Ovary (tissue), 9 donors: Measurements from ENCODE around the gene CDCA4. TPM values are rescaled to one million over a fixed set of nuclear protein-coding genes. Genes with fewer than 3 reads are reported as not detected.

Source experiments
- DNase-seq, 5 donors: peaks; one replicate each; pipeline ENCODE4 v3.0.0-alpha.2; 2019 to 2020
- H3K27ac ChIP-seq, 2 donors: fragments of 200-600 bp; one replicate each; pipeline versions ENCODE4 v1.5.1 to v1.8.0; 2019 to 2022
- H3K27me3 ChIP-seq: fragments of 200-600 bp; one replicate; pipeline ENCODE4 v1.8.0; 2022
- H3K36me3 ChIP-seq: fragments of 200-600 bp; sonication (generic); one replicate; pipeline ENCODE4 v1.5.1; 2019
- H3K4me1 ChIP-seq: one replicate; pipeline ENCODE4 v1.8.1; 2013; ENCODE audit warnings: mild to moderate bottlenecking, moderate library complexity; ENCODE audit not compliant: insufficient read depth
- H3K4me3 ChIP-seq: fragments of 200-600 bp; sonication (generic); one replicate; pipeline ENCODE4 v1.5.1; 2017
- H3K9me3 ChIP-seq, 2 donors: fragments of 200-600 bp in 1 of 2; sonication (generic) in 1 of 2; one replicate each; pipeline versions ENCODE4 v1.5.1 to v1.8.1; 2013 to 2019; ENCODE audit warnings: mild to moderate bottlenecking in 1 of 2, moderate library complexity in 1 of 2
- EP300 ChIP-seq: sonication (generic); formaldehyde crosslinking; IDR thresholded peaks from one replicate; pipeline ENCODE4 v1.6.1; 2017; ENCODE audit warnings: antibody characterized with exemption
- POLR2A ChIP-seq: fragments of 450-650 bp; IDR thresholded peaks from one replicate; pipeline ENCODE4 v1.6.1; 2017; ENCODE audit warnings: antibody characterized with exemption, mild to moderate bottlenecking, moderate library complexity
- WGBS, 3 donors: extraction: QIAGEN DNeasy Blood & Tissue Kit in 1 of 3; methylation state at CpG; one replicate each; pipeline versions ENCODE4 v1.1.5 to v1.1.7; 2013 to 2017; 5-methylcytosine and 5-hydroxymethylcytosine counted together
- intact Hi-C, 4 donors: fragments of 100-400 bp; cut with DNase I; formaldehyde crosslinking; loops; one replicate each; pipeline versions ENCODE4 v1.11.0 to v1.15.1; 2022 to 2023
- polyA plus RNA-seq, 2 donors: library from polyadenylated mRNA; stranded (reverse); fragments of 200-250 nt in 1 of 2; fragments of 350-450 nt in 1 of 2; fragmentation: Illumina TruSeq in 1 of 2; extraction: RNeasy Lipid Tissue Mini Kit (QIAGEN cat#74804) in 1 of 2; gene quantifications; one replicate each; pipeline ENCODE4 v1.2.3, GENCODE V29; 2013 to 2014
- total RNA-seq, 7 donors: library from RNA; depleted of rRNA in 2 of 7; stranded (reverse); fragments of >200 nt in 2 of 7; fragmentation: NEBNext Ultra II Directional in 3 of 7; extraction: Animal tissue kit (Norgen Biotek cat#: 25700) in 3 of 7; gene quantifications; one replicate each; pipeline versions ENCODE4 v1.1.0 to v1.2.4, GENCODE V29; 2016 to 2023
- TF ChIP-seq, protein P1 (sequence below), 3 donors: fragments of 450-650 bp in 2 of 3; fragments of 200-600 bp in 1 of 3; IDR thresholded peaks; one replicate each; pipeline versions ENCODE4 v1.5.1 to v1.8.0; 2016 to 2022; ENCODE audit warnings: antibody characterized with exemption in 3 of 3, mild to moderate bottlenecking in 1 of 3
- donor health status: DM: no; HTN: no; CAD: no; lungs with moderate emphysema.
- donor health status: DM: no; HTN: no; CAD: no.
- donor health status: Bipolar disorder and iron deficiency.
- donor health status: DM: yes; HTN: yes; CAD: no.
- donor health status: DM: no; HTN: no; CAD: no.
- donor health status: DM: yes; HTN: yes; CAD: no.

CDCA4 gene
- total and polyA plus RNA-seq, 9 donors = 2.9 to 9.4 (median 7.4) TPM

DNA sequence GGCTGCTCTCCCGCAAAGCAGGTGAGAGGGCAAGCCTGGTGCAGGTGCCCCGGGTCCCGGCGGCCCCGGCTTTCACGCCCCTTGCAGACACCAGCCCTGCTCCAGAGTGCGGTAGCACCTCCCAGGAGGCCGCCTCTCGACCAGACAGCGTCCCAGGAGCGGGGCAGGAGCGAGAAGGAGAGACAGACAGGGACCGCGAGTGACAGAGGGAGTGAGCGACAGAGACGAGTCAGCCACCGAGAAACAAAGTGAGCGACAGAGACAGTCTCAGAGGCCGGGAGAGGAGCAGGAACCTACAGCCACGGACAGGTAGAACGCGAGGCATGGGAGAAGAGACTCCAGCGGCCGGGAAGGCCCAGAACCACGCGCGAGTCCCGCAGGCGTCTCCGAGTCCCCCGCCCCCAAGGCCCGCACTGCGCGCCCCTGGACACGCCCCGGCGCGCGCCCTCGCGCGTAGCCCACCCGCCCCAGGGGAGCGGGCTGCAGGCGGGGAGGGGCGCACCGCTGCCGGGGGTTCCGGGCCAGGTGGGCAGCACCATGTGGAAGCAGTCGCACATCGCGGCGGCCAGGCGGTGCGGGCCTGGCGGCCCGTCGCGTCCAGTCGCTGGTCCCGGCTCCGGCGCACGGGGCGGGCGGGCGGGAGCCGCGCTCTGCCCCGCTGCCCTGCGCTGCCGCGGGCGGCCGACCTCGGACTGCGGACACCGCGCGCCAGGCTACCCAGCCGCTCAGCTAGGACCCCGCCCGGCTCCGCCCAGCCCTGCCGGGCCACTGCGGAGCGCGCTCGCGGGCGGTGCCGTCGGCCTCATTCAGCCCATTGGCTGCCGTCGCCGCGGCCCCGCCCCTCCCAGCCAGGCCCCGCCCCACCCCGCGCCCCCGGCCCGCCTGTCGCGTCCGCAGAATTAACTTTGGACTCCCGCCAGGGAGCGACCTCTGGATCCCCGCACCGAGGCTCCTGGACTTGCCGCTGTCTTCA, 42.9 kb downstream of the CDCA4 start, which contains the start of gene AHNAK2:
AHNAK2 (minus strand) TSS at position 694 of the 973 bp plus-strand sequence; CDS start at position 557, 137 bp downstream.
- WGBS, 3 donors = 2 to 8% (median 2%) methylated on average over 53 to 111 of the region's 111 CpGs
- no peaks in the 10 kb centered on the region for H3K9me3 ChIP-seq
- H3K4me1 ChIP-seq = peaks cover 22% of the 10 kb centered on the region
- no peaks in the 10 kb centered on the region for H3K27me3 ChIP-seq
- H3K36me3 ChIP-seq = no peaks in the 10 kb centered on the region
- peak within 1 kb of the TSS; percentile 33 for H3K4me3 ChIP-seq
- TF ChIP-seq POLR2A = no peak
- TF ChIP-seq EP300 = no peak
- TF ChIP-seq, protein P1, sequence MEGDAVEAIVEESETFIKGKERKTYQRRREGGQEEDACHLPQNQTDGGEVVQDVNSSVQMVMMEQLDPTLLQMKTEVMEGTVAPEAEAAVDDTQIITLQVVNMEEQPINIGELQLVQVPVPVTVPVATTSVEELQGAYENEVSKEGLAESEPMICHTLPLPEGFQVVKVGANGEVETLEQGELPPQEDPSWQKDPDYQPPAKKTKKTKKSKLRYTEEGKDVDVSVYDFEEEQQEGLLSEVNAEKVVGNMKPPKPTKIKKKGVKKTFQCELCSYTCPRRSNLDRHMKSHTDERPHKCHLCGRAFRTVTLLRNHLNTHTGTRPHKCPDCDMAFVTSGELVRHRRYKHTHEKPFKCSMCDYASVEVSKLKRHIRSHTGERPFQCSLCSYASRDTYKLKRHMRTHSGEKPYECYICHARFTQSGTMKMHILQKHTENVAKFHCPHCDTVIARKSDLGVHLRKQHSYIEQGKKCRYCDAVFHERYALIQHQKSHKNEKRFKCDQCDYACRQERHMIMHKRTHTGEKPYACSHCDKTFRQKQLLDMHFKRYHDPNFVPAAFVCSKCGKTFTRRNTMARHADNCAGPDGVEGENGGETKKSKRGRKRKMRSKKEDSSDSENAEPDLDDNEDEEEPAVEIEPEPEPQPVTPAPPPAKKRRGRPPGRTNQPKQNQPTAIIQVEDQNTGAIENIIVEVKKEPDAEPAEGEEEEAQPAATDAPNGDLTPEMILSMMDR (IDR thresholded peaks at IDR 0.05) = no peak
- DNase-seq = peak in 3 of 5 donors; percentile 35 to 60 (median 56)
- no peak within 1 kb of the TSS for H3K27ac ChIP-seq
- intact Hi-C loops = loop anchor here in 2 of 4 donors (5.0 to 10.0 kb wide), 2 partner anchors 67 to 69 kb away; no protein-coding TSS in a partner anchor

DNA sequence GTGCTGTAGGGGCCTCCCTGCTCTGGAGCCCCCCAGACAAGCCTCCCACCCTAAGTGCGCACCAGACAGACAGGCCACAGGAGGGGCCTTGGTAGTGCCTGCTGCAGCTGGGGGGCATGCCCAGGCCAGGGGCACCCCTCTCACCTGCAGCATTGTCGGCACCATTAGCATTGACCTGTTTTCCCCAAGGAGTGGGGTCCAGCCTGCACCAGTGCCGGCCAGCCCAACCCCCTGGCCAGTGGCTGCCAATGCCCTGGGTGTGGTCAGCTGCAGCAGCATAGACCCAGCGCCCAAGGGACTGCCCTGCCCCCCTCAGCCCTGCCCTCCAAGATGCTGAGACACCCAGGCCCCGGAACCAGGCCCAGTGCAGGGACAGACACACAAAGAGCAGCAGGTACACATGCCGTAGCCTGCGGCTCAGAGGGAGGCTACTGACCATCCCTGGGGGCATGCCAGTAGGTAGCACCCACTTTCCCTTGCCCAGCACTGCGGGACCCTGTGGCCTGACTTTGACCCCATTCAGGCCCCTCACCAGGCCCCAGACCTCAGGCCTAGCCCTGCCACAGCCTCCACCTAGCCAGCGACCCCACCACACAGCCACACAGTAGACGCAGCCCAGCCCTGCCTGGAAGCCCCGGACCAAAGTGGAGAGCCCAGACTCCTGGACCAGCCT, 43.7 kb downstream of the CDCA4 start:
- no peak overlapping the region for H3K27ac ChIP-seq
- intact Hi-C loops = loop anchor here in 2 of 4 donors (5.0 to 10.0 kb wide), 2 partner anchors 68 to 70 kb away; no protein-coding TSS in a partner anchor
- 58 to 66% (median 63%) methylated on average over 11 of the region's 11 CpGs for WGBS, 3 donors

DNA sequence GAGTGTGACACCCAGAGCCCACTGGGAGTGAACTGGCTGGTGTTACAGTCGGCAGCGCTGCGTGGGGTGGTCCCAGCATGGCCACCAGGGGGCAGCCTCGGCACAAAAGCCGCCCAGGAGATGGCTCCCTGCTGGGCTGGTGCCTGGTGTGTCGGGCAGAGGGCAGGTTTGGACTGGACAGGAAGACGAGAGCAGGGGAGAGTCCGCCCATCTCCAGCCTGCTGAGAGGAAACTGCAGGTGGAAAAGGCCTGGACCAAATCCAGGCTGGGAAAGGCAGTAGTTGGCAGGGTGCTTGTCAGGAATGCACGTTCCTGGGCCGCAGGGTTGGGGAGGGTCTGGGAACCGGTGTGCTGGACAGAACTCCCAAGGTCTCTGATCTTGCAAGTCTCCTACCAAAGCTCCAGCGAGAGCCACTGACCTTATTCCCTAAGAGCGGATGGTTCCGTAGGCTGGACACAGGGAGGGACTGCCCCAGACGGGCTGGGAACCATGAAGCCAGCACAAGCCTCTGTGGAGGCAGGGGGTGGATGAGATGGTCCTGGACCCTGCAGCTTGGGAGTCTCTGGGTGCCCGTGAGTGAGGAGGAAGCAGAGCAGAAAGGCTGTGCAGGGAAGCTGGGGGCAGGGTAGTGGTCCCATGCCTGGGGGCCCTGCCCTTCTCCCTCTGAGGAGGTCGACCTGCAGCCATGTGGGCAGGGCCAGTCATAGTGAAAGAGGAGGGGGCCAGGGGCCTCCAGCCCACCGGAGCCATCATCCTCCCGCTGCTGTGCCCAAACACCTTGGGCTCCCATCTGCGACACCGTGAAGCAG, 44.5 kb downstream of the CDCA4 start:
- DNase-seq = peak; percentile 61 to 83 (median 74)
- TF ChIP-seq EP300 = no peak
- no peak for TF ChIP-seq POLR2A
- TF ChIP-seq, protein P1 (IDR thresholded peaks at IDR 0.05) = peak; percentile 42 to 65 (median 60)
- no peak overlapping the region for H3K4me3 ChIP-seq
- H3K36me3 ChIP-seq = no peaks in the 10 kb centered on the region
- H3K9me3 ChIP-seq = no peaks in the 10 kb centered on the region
- no peaks in the 10 kb centered on the region for H3K27me3 ChIP-seq
- H3K4me1 ChIP-seq = peaks cover 29% of the 10 kb centered on the region
- H3K27ac ChIP-seq = no peak overlapping the region
- WGBS, 3 donors = 28 to 43% (median 35%) methylated on average over 21 of the region's 21 CpGs
- intact Hi-C loops = loop anchor here in 2 of 4 donors (5.0 to 10.0 kb wide), 2 partner anchors 68 to 71 kb away; no protein-coding TSS in a partner anchor

More for the DNA sequence above, 43.7 kb downstream of the CDCA4 start:
- H3K36me3 ChIP-seq = no peaks in the 10 kb centered on the region
- peak overlapping the region; percentile 33 for H3K4me3 ChIP-seq
- no peaks in the 10 kb centered on the region for H3K9me3 ChIP-seq
- H3K27me3 ChIP-seq = no peaks in the 10 kb centered on the region
- H3K4me1 ChIP-seq = peaks cover 29% of the 10 kb centered on the region
- peak in 3 of 5 donors; percentile 25 to 42 (median 35) for DNase-seq
- no peak for TF ChIP-seq POLR2A
- TF ChIP-seq, protein P1 (IDR thresholded peaks at IDR 0.05) = no peak
- TF ChIP-seq EP300 = no peak
